Hematopoietic multipotent progenitor cell treated with erythropoietin and hydrocortisone succinate and interleukin-3 and kit ligand, for 15 days (in vitro differentiated cells): ENCODE measurements around the gene CDC6.

ENCODE experiments used
- DNase-seq: peaks from one replicate; pipeline ENCODE4 v3.0.0-alpha.2; 2015; ENCODE audit warnings: low spot score

The CDC6 gene

DNA sequence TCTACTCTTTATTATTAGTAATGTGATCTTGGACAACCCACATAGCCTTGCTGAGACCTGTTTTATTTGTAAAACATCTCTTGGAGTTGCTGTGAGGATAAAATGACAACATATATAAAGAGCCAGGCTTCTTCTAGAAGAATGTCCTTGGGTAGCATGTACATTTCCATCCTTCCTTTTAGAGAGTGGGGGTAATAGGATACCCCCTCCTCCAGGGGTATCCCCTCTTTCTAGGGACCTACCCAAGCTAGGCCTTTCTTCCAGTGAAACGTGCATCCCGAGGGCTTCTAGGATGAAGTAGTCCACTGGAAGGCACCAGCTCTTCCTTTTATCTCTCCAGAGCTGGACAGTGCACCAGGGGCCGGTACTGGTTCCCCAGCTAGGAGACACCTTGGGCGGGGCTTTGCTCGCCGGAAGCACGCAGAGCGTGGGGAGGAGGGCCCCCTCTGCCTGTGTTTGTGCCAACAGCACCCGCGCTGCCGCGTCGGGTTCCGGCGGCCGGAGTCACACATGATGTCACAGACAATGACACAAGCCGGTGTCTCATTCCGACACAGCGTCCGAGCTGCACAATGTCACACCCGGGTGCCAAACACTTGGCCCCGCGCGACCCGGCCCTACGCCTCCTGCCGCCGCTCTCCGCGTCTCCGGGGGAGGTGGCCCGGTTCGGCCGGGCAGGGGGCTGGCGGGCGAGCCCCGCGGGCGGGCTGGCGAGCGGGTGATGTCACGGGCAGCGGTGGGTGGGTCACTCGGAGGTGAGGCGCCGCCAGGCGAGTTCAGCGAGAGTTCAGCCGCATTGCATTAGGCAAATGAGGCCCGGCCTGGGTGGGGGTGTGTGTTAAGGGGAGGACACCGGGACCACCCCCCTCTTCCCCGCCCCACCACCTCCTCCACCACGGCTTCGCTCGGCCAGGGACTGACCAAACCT, 53.5 kb downstream of the CDC6 start:
- peak; percentile 67 for DNase-seq

DNA sequence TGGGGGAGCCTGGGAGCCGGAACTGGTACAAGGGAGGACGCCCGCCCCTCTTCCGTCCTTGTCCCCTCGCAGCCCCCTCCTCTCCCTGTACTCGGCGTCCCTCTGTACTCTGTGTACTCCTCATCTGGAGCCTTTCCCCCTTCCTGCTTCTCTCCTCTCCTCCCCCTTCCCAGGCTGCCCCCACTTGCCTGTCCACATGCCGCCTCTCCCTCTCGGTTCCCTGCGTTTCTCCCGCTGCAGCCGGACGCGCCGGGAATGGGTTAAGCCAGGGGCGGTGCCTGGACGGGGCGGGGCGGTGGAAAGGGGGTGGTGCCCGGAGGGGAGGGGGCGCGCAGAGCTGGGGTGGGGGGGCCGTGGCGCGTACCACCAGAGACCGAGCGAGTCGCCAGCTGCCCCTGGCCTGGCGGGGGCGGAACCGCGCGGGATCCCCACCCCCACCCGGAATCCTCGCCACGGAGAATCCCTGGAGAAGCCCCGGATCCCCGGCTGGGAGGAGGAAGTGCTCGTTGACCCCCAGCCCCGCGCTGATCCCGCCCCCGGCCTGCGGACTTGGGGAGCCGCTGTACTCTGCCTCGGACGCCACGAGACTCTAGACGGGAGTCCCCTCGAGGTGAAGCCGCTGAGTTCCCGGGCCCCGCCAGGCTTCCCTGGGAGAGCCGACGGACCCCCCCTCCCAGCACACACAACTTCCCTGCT, 54.3 kb downstream of the CDC6 start:
- DNase-seq, result no peak

DNA sequence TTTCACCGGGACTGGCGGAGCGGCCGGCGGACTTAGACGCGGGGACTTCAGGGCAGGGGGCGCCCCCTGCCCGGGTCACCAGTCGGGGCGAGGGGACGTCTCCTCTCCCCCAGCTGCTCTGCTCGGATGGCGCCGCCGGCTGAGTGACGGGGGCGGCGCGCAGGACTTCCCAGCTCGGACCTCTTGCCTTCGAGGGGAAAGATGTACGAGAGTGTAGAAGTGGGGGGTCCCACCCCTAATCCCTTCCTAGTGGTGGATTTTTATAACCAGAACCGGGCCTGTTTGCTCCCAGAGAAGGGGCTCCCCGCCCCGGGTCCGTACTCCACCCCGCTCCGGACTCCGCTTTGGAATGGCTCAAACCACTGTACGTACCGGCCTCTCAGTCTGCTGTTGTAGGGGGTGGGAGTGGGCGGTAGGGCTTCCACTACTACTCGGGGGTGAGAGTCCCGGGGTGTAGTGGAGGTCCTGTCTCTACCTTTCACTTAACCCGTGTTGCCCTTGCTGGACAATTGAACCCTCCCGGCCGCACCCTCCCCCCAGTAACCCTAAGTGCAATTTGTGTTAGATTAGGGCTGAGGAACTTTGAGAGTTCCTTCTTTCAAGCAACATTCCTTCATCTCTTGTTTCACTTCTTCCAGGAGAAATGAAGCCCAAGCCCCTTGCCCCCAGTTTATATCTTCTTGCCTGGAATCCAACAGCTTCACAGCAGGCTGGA, 55.0 kb downstream of the CDC6 start:
- no peak for DNase-seq

DNA sequence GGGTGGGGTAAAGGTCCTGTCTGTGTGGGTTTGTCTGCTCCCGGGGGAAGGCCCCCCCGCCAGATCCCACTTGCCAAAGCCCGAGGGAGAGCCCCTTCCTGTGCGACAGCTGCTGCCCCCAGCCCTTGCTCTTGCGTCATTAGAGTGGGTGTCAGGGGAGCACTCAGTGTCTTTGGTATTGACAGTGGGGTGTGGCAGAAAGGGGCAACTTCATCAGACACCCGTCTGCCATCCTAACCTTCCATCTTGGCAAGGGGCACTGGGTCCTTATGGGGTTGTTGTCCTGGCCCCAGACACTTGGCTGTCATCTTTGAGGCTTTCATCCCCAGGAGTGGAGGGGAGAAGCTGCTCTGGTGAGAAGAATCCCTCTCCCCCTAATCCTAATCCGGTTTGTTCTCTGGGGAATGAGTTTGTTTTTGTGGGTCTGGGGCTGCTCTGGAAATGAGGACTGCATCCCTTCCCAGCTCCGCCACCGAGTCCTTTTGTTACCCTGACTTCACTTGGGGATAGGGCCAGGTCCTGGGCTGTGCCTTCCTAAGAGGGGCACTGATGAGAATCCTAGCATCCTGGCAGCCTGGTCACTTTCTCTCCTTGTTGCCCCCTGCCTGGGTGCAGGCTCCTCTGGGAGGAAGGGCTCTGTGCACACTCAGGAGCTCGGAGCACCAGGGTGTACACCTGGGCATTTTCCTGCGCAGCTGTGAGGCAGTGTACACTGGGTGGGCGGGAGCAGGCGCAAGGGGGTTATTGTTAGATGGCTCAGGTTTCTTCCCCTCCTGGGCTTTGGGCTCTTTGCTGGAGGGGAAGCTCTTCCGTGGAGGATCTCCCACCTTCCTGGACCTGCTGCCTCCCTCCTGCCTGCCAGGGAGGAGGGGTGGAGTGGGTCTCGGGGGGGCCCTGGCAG, 55.8 kb downstream of the CDC6 start:
- DNase-seq, result no peak

DNA sequence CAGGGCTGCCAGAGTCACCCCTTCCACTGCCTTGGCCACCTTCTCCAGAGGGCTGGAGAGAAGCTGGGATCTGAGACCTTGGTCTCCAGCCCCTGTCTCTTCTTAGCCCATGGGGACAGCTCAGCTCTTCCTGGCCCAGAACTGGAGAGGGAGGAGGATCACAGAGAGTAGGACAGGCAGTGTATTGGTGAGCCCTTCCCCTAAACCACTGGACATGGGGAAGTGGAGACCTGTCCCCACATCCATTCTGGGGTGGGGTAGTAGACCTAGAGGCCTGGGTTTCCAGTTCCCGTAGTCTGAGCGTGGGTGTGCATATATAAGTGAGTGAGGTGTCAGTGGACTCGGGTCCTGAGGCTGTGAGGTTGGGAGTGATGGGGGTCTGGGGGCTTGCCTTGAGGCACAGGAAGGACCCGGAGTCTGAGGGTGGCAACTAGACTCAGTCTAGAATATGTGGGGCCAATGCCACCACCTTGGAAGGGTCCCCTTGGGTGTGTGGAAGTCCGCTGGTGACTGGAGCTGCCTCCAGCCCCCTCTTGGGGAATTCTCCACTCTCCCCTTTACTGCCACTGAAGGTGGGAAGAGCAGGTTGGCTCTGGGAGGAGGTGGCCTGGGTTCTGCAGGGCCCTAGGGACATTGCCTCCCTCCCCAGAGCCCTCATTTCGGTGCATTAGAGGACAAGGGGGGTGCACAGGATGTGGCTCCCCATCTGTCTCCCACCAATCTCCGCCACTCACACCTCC, 56.9 kb downstream of the CDC6 start:
- DNase-seq, result no peak

DNA sequence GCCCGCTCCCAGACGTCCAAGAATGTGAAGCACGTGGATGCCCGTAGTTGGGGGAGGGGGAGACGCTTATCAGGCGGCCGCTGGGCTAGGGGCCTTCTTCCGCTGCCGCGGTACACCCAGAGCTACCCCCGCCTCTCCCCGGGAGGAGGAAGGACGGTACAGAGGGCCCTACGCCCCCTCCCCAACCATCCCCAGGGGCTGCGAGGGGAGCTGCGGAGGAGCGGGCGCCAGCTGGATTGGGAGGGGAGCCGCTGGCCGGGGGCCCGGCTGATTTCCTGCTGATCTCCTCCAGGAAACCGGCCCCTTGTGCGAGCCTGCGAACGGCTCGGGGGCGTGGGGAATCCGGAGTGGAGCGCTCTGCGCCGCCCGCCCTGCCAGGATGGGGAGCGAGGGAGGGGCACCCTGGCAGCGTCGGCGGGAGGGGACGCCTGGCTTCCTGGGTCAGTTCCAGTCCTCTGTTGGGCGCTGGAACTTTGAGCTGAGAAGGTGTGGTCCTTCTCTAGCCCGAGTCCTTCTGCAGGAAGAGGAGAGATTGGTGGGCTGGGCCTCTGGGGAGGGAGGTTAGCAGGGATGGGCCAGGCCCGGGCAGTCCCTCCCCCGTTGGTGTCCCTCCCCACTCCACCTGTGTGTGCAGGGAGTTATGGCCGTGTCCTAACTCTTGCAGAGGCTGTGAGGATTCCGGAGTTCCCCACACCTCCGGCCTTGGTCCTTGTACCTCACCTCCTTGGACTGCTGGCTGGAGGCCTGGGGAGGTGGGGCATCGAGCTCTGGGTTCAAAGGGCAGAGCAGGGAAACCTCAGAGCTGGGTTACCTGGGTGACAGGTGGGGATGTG, 57.7 kb downstream of the CDC6 start:
- no peak for DNase-seq

DNA sequence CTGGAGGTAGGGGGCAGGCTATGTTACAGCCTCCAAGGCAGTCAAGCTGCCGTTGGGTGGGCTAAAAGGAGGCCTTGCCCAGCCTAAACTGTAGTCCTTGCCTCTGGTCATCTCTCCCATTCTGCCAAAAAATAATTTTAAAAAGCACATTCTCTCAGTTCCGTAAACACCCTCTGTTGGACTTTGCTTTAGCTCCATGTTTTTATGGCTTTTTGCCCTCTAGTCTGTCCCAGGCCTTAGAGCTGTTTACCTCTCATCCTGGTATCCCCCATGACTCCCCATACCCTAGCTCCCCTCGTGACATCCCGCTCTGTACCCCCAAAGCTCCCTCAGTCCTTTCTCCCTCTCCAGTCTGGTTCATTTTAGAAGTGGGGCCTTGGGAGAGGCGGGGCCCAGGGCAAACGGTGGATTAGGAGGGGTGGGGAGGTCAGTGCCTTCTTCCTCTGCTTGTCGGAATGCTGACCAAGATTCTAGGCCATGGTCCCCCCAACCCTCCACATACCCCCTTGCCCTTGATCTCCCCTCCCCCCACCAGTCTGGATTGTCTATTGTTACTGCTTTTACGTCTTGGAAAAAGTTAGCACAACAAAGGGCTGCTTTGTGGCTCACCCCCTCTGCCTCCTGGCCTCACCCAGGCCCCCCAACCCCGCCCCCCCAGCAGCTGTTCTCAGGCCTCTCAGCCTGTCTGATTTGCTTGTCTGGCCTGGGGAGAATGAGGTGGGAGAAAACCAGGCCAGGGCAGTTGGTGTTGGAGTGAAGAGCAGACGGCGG, 58.5 kb downstream of the CDC6 start:
- no peak for DNase-seq

DNA sequence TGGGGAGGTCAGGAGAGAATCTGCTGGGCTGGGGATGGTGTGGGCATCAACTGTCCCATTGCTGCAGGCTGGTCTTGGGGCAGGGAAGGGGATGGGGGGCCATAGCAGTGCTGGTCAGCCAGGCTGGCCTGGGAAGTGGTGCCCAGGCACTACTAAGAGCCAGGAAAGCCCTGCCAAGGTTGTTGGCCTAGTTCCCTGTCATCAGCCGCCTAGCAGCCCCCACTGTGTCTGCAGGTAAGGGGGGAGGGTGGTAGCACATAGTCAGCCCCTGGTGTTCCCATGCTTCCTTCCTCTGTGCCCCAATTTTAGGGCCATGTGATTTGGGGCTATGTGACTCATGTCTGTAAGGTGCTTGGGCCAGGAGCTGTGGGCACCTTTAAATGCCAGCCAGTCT, 59.1 kb downstream of the CDC6 start:
- no peak for DNase-seq

DNA sequence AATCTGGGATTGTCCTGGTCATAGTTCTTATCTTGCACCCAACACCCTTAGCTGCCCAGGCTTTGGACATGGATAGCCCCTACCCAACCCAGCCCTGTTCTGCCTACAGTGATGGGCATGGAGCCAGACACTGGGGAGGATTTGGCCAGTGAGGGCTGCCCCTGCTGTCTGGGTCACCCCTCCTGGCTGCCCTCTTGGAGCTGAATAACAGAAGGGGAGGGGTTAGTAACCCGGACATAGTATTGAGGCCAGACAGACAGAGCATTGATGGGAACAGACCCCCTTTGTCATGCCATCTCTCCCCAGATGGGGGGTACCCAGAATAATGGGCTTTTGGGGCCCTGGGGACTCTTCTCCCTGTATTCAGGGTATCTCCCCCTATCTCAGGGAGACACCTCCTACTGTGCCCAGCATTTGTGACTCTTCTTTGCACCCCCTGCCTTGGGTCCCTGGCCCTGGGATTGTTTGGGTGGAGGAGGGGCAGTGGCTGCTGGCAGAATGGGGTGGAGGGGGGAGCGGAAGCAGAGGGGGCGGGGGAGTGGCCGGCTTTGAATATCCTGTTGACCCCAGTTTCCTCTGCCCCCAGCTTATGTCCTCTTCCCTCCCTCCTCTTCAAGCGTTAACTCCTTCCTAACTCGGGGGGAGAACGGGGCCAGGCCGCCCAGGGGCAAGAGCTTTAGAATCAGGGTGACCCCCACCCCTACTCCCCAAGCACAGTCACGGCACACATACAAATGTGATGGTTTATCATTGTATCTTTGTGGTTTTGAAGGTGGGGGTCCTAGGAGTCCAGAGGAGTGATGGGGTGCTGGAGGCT, 59.8 kb downstream of the CDC6 start:
- DNase-seq, result no peak

DNA sequence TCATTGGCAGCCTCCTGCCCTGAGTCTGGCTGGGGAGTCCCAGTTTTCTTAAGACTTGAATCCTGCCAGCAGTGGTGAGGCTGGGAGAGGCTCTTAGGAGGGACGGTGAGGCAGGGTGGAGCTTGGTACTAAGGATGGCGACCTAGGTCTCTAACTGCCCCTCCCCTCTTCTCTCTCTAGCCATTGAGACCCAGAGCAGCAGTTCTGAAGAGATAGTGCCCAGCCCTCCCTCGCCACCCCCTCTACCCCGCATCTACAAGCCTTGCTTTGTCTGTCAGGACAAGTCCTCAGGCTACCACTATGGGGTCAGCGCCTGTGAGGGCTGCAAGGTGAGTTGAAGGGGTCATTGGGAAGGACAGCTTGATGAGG, 60.4 kb downstream of the CDC6 start:
- no peak for DNase-seq

DNA sequence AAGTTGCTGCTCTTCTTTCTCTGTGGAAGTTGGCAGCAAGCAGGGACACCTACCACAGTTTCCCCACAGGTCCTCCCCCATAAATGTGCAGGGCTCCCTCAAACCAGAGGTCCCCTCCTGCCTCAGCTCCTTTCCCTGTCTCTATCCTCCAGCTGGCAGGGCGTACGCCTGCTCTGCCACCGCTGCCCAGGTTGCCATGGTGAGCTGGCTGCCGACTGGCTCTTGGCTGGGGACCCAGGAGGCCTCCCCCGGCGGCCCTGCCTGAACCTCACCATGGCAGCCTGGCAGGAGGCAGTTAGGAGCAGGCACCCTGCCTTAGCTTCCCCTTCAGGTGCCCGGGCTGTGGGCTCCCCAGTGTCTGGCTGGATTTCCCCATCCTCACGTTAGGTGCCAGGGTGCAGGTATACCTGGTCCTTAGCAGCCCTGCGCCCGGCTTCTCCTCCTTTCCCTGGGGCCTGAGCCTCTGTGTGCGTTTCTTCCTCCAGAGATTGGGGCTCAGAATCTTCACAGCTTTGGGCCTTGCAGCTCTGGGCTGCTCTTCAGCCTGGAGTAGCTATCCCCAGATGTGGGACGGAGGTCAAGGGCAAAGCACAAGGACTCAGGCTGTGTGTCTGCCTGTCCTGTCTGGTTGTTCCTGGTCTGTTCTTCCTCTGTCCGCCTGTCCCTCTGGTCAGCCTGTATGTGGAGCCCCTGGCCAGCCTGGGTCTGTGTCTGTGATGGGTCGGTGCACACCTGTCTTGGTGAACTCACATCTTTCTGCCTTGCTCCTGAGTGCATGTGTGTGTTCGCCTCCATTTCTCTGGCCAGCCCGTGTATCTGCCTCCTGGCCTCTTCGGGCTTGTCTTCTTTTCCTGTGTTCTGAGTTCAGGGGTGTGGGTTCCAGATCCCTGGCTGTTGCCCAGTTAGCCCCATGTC, 61.1 kb downstream of the CDC6 start:
- peak; percentile 72 for DNase-seq

DNA sequence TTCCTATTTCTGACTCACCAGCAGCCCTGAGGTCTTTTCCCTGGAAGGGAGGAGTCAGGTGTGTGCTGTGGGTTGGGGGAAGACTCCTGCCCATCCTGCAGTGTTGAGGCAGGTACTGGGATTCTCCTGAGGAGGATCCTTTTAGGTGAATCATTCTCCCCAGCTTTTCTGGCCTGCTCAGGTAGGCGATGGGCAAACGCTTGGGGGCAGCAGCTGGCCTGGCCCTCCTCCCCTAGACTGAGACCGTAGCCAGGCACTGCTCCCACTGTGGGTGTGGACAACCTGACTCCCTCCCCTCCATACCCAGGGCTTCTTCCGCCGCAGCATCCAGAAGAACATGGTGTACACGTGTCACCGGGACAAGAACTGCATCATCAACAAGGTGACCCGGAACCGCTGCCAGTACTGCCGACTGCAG, 61.8 kb downstream of the CDC6 start:
- no peak for DNase-seq

DNA sequence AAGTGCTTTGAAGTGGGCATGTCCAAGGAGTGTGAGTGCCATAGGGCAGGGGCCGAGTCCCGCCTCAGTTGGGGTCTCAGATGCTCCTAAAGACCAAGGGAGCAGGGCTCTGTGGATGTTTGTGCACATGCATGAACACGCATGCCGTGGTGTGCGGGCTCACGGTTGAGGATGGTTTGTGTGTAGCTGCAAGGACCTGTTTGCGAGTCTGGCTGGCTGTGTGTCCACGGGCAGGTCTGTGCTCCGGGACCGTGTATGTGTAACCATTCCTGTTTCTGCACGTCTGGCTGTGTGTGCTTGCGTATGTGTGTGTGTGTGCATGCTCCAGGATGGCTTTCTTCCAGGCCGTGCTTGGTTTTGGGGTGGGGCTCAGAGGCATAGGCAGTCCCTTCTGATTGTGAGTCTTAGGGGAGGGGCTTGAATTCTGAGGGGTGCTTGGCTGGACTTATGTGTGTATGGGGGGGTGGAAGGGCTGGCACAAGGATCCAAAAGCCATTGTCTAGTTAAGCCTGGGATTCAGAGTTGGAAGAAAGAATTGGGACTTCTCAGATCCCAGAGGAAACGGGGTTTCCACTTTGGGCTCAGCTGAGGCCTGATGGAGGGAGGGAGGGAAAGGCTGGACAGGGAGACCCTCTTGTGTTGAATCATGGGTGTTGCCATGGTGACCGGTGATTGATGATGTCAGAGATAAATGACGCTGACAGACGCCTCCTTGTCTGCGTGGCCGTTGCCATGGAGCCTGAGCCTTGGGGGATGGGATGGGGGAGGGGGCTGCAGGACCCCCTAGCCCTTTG, 62.4 kb downstream of the CDC6 start:
- no peak for DNase-seq

DNA sequence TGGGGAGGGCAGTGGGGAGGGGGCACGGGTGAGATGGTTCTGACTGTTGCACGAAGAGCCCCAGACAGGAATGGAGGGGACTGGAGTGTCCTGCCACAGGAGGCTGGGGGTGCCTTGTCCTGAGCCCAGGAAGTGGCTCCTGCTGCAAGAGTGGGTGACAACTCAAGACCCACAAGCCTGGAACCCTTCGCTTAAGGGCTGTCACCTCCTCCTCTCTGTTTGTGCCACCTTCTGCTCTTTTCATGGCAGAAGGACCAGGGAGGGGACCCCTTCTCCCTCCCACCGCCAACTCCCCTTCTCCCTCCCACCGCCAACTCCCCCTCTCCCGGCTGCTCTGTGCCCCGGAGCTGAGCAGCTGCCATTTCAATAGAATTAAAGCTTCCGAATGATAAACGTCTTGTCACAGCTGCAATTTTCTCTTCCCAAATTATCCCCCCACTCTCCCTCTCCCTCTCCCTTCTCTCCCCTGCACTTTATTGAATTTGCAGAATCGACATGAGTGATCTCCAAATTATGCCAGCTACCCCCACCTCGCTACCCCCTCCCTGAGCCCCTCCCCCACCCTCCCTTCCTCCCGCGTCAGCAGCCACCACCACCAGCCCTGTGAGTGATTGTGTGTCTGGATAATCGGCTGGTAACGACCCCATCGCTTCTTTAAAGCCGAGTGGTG, 63.1 kb downstream of the CDC6 start:
- DNase-seq, result no peak

DNA sequence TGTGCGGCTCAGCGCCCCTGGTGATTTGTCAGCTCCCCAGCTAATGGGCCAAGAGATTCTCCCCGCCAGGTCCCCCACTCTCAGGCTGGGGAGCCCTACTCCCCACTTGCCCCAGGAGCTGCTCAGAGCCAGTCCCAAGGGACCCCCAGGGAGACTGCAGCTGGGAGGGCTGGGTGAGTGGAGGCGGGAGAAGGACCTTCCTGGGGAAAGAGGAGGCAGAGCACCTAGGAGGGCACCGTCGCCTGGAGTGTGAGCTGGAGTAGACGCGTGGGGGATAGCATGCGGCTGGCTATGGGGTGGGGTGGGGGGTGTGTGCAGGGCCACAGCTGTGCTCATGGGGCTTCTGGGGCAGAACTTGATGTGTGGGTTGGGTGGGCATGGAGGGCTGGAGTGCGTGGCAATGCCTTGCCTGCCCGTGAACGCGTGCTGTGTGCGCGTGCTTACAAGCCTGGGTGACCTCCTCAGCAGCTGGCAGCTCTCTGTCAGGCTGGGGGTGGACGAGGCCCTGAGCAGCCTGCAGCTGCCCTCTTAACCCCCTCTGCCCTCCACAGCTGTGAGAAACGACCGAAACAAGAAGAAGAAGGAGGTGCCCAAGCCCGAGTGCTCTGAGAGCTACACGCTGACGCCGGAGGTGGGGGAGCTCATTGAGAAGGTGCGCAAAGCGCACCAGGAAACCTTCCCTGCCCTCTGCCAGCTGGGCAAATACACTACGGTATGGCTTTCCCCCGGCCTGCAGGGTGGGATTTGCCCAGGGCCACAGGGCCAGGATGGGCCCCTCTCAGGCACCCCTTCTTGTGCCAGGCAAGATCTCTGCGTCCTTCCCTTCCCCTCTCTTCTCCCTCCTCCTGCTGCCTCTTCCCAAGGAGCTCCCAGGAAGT, 63.9 kb downstream of the CDC6 start:
- DNase-seq, result no peak
